Keratinocyte (primary cell): ENCODE results near the gene KCTD2.

Source experiments
- EZH2 ChIP-seq: IDR thresholded peaks from one replicate; pipeline ENCODE4 v1.6.1; 2012; ENCODE audit warnings: inconsistent platforms, mild to moderate bottlenecking, low read length, moderate library complexity
- TF ChIP-seq, protein P1 (sequence below), 3 experiments: IDR thresholded peaks in 1 of 3; conservative IDR thresholded peaks in 1 of 3; optimal IDR thresholded peaks in 1 of 3; 2 replicates in 2 of 3; 3 replicates in 1 of 3; pipeline versions ENCODE3 to v1.5.1; 2011; ENCODE audit warnings: low read length in 3 of 3, mild to moderate bottlenecking in 3 of 3, moderate library complexity in 2 of 3, control low read depth in 1 of 3, inconsistent platforms in 1 of 3; ENCODE audit not compliant: insufficient read depth in 2 of 3; ENCODE audit errors: extremely low read depth in 1 of 3

DNA sequence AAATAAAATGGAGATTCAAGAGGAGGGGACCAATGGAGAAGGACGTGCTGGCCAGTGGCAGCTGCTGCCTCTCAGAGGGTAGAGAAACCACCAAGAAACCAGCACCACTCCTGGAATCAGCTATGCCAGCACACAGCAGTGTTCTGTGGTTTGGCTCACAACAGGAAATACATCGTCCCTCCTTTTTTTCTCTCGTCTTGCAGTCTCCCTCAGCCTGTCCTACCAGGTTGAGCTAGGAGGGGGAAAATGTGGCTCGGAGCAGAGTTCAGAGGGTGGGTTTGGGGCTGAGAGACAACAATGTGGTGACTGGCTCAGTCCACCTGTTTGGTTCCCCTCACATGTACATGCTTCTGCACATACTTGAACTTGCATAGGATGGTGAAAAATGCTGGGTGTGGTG lies 20.8 kb downstream of the KCTD2 start:
- TF ChIP-seq, protein P1, sequence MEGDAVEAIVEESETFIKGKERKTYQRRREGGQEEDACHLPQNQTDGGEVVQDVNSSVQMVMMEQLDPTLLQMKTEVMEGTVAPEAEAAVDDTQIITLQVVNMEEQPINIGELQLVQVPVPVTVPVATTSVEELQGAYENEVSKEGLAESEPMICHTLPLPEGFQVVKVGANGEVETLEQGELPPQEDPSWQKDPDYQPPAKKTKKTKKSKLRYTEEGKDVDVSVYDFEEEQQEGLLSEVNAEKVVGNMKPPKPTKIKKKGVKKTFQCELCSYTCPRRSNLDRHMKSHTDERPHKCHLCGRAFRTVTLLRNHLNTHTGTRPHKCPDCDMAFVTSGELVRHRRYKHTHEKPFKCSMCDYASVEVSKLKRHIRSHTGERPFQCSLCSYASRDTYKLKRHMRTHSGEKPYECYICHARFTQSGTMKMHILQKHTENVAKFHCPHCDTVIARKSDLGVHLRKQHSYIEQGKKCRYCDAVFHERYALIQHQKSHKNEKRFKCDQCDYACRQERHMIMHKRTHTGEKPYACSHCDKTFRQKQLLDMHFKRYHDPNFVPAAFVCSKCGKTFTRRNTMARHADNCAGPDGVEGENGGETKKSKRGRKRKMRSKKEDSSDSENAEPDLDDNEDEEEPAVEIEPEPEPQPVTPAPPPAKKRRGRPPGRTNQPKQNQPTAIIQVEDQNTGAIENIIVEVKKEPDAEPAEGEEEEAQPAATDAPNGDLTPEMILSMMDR (optimal IDR thresholded peaks at IDR 0.05 in 1 of 3, IDR thresholded peaks at IDR 0.05 in 1 of 3, conservative IDR thresholded peaks at IDR 0.05 in 1 of 3; ENCODE audit: extremely low read depth in 1 of 3, insufficient read depth in 2 of 3, low read length in 3 of 3): no peak
- no peak for TF ChIP-seq EZH2
